Body of pancreas (tissue), 4 donors: ENCODE results near the gene RBM12. TPM values are rescaled to one million over a fixed set of nuclear protein-coding genes. Genes with fewer than 3 reads are reported as not detected.
"Not testable (repeated sequence)": the region's sequence is repeated elsewhere in the genome, so short reads cannot be mapped to it uniquely, and the experiment has no call there.

Source experiments
- ATAC-seq: fragments of 150-250 bp; one replicate; pipeline ENCODE4 v1.9.1; 2016
- DNase-seq, 4 donors: peaks; one replicate each; pipeline ENCODE4 v3.0.0-alpha.2; 2019
- H3K27ac ChIP-seq, 4 donors: fragments of 200-600 bp; sonication (generic); 1 replicate in 3 of 4; 2 replicates in 1 of 4; pipeline versions ENCODE4 v1.5.1 to v1.6.1; 2016 to 2019; ENCODE audit warnings: mild to moderate bottlenecking in 1 of 4, mixed read lengths in 1 of 4, moderate library complexity in 1 of 4
- H3K27me3 ChIP-seq, 2 donors: fragments of 200-600 bp; sonication (generic); one replicate each; pipeline ENCODE4 v1.6.0; 2016; ENCODE audit warnings: mild to moderate bottlenecking in 1 of 2
- H3K36me3 ChIP-seq, 2 donors: fragments of 200-600 bp; sonication (generic); replicated peaks in 1 of 2; 2 replicates each; pipeline ENCODE4 v1.5.1; 2016; ENCODE audit warnings: low read depth in 2 of 2; ENCODE audit not compliant: insufficient read depth in 1 of 2
- H3K4me1 ChIP-seq: fragments of 200-600 bp; sonication (generic); one replicate; pipeline ENCODE4 v1.6.0; 2016
- H3K4me3 ChIP-seq, 2 donors: fragments of 200-600 bp; sonication (generic); 1 replicate in 1 of 2; 2 replicates in 1 of 2; pipeline ENCODE4 v1.5.1; 2016 to 2019
- H3K9me3 ChIP-seq, 3 donors: fragments of 200-600 bp; sonication (generic); 1 replicate in 2 of 3; 2 replicates in 1 of 3; pipeline ENCODE4 v1.5.1; 2016
- POLR2A ChIP-seq, 3 donors: fragments of 450-650 bp; IDR thresholded peaks; one replicate each; pipeline ENCODE4 v1.6.1; 2016; ENCODE audit warnings: antibody characterized with exemption in 3 of 3, mild to moderate bottlenecking in 2 of 3
- WGBS, 2 donors: methylation state at CpG; one replicate each; pipeline ENCODE4 v1.1.5; 2017; 5-methylcytosine and 5-hydroxymethylcytosine counted together
- intact Hi-C: fragments of 100-400 bp; cut with DNase I; formaldehyde crosslinking; loops from one replicate; pipeline ENCODE4 v1.15.1; 2023
- total RNA-seq, 2 donors: library from RNA; depleted of rRNA; stranded (reverse); fragments of >200 nt; gene quantifications; one replicate each; pipeline ENCODE4 v1.1.0, GENCODE V29; 2016
- TF ChIP-seq, protein P1 (sequence below), 7 experiments: fragments of 450-650 bp in 4 of 7; fragments of 200-600 bp in 3 of 7; sonication (generic) in 3 of 7; IDR thresholded peaks; one replicate each; pipeline ENCODE4 v1.5.1; 2016 to 2019; ENCODE audit warnings: antibody characterized with exemption in 7 of 7

RBM12 gene
- total RNA-seq, 2 donors from 2014 or later: 14.8 to 22.3 TPM

GRCh38 chr20:35695978-35696377, 31.3 kb upstream of the RBM12 start:
- WGBS, 2 donors: 85 to 94% methylated on average over 4 of the region's 4 CpGs
- H3K36me3 ChIP-seq: no peaks in the 10 kb centered on the region
- peaks cover 21% of the 10 kb centered on the region for H3K4me1 ChIP-seq
- DNase-seq (no peak), ATAC-seq (no peak)
- H3K27me3 ChIP-seq: no peaks in the 10 kb centered on the region
- intact Hi-C loops: loop anchor here (10.0 kb wide), 1 partner anchor 91 kb away; no protein-coding TSS in a partner anchor
- no peaks in the 10 kb centered on the region for H3K9me3 ChIP-seq
- H3K4me3 ChIP-seq: no peak overlapping the region
- no peak overlapping the region for H3K27ac ChIP-seq
- TF ChIP-seq POLR2A (IDR thresholded peaks at IDR 0.05): no peak
- TF ChIP-seq, protein P1, sequence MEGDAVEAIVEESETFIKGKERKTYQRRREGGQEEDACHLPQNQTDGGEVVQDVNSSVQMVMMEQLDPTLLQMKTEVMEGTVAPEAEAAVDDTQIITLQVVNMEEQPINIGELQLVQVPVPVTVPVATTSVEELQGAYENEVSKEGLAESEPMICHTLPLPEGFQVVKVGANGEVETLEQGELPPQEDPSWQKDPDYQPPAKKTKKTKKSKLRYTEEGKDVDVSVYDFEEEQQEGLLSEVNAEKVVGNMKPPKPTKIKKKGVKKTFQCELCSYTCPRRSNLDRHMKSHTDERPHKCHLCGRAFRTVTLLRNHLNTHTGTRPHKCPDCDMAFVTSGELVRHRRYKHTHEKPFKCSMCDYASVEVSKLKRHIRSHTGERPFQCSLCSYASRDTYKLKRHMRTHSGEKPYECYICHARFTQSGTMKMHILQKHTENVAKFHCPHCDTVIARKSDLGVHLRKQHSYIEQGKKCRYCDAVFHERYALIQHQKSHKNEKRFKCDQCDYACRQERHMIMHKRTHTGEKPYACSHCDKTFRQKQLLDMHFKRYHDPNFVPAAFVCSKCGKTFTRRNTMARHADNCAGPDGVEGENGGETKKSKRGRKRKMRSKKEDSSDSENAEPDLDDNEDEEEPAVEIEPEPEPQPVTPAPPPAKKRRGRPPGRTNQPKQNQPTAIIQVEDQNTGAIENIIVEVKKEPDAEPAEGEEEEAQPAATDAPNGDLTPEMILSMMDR (IDR thresholded peaks at IDR 0.05): no peak

DNA sequence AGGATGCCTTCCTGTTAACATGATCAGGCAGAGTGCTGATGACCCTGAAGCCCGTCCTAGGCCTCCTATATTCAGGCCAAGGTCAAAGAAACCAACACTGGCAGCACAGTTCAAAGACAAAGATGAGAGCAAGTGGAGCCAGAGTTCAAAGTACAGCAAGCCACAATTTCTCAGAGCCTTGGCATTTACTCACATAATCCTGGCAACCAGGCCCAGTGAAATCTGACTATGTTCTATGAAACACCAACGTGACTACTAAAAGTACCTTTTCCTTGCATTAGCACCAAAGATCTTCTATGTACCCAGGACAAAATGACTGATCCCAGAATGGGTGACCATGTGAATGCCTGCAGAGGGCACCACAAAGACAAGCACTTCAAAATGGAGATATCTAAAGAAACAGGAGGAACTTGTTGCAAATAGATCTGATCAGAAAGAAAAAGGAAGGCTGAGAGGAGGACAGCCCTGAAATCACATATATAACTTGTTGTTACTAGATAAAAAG, 30.6 kb upstream of the RBM12 start:
- Histone ChIP-seq H3K9me3 (no peaks in the 10 kb centered on the region), H3K27me3 (no peaks in the 10 kb centered on the region), H3K4me1 (peaks cover 16% of the 10 kb centered on the region), H3K27ac (no peak overlapping the region), H3K4me3 (no peak overlapping the region), H3K36me3 (peaks cover 0 to under 1% of the 10 kb centered on the region in 2 donors)
- intact Hi-C loops: loop anchor here (10.0 kb wide), 1 partner anchor 90 kb away; no protein-coding TSS in a partner anchor
- DNase-seq (no peak), ATAC-seq (no peak)
- 30 to 65% methylated on average over 2 of the region's 2 CpGs for WGBS, 2 donors
- TF ChIP-seq, protein P1 (IDR thresholded peaks at IDR 0.05): no peak
- no peak for TF ChIP-seq POLR2A (IDR thresholded peaks at IDR 0.05)

DNA sequence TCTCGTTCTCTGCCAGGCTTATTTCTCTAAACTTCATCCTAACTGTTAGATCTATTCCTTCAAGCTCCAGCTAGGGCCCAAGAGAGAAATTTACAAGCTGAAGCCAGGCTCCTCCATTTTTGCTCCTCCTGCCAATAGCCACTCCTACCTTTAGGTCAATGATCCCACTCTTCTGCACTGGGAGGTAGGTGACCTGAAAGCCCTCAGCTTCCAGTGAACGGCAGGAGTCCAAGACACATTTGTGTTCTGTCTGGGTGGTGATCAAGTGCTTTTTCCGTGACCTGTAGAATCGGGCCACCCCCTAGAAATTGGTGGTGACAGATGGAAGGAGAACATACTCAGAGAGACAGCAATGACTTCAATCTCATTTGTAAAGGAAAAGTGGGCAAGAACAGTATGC, 25.6 kb upstream of the RBM12 start:
- ATAC-seq: no peak
- Histone ChIP-seq H3K4me3 (no peak overlapping the region), H3K4me1 (no peaks in the 10 kb centered on the region), H3K27me3 (no peaks in the 10 kb centered on the region), H3K9me3 (no peaks in the 10 kb centered on the region), H3K27ac (no peak overlapping the region), H3K36me3 (peaks cover 0 to 13% of the 10 kb centered on the region in 2 donors)
- 82 to 86% methylated on average over 4 of the region's 4 CpGs for WGBS, 2 donors
- no peak for DNase-seq
- TF ChIP-seq POLR2A (IDR thresholded peaks at IDR 0.05): no peak
- TF ChIP-seq, protein P1 (IDR thresholded peaks at IDR 0.05): no peak
- intact Hi-C loops: loop anchor here (10.0 kb wide), 1 partner anchor 85 kb away; no protein-coding TSS in a partner anchor

- TF ChIP-seq, protein P1 (IDR thresholded peaks at IDR 0.05): peak in 1 of 7 experiments; percentile 8
- H3K27ac ChIP-seq, intact Hi-C loops, H3K4me1 ChIP-seq, H3K4me3 ChIP-seq, ATAC-seq, H3K27me3 ChIP-seq, DNase-seq, H3K9me3 ChIP-seq: not testable (repeated sequence)
- H3K36me3 ChIP-seq: peaks cover 0 to 13% of the 10 kb centered on the region in 2 donors
- 91 to 92% methylated on average over 11 of the region's 11 CpGs for WGBS, 2 donors
Measured at GRCh38 chr20:35686872-35687271, 22.2 kb upstream of the RBM12 start.

DNA sequence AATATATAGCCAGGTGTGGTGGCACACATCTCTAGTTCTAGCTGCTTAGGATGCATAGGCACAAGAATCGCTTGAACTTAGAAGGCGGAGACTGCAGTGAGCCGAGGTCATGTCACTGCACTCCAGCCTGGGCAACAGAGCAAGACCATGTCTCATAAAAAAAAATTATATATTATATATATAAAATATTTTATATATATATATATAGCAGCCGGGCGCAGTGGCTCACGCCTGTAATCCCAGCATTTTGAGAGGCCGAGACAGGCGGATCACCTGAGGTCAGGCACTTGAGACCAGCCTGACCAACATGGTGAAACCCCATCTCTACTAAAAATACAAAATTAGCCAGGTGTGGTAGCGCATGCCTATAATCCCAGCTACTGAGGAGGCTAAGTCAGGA, 20.7 kb upstream of the RBM12 start:
- H3K4me1 ChIP-seq, H3K9me3 ChIP-seq, DNase-seq, H3K27me3 ChIP-seq, intact Hi-C loops, H3K27ac ChIP-seq, H3K4me3 ChIP-seq, ATAC-seq: not testable (repeated sequence)
- 95 to 97% methylated on average over 9 of the region's 9 CpGs for WGBS, 2 donors
- H3K36me3 ChIP-seq: peaks cover 0 to 13% of the 10 kb centered on the region in 2 donors
